ENCODE measurements around the gene TRPM1.
A peak's percentile ranks its signal among the peaks of the same experiment; 100 is the strongest.

TRPM1 gene

GRCh38 chr15:31049111-31049510 is 52.4 kb downstream of the TRPM1 start:
- DNase-seq (ENCODE audit: low spot score), result no peak

GRCh38 chr15:31047437-31047836 is 54.1 kb downstream of the TRPM1 start:
- no peak for DNase-seq (ENCODE audit: low spot score)

GRCh38 chr15:31046759-31047359 is 54.7 kb downstream of the TRPM1 start:
- no peak for DNase-seq (ENCODE audit: low spot score)

GRCh38 chr15:31045606-31046005 is 55.9 kb downstream of the TRPM1 start:
- DNase-seq (ENCODE audit: low spot score), result no peak

- DNase-seq (ENCODE audit: low spot score), result no peak
Measured at GRCh38 chr15:31042751-31043150, 58.8 kb downstream of the TRPM1 start.

- no peak for DNase-seq (ENCODE audit: low spot score)
Measured at GRCh38 chr15:31041610-31042009, 59.9 kb downstream of the TRPM1 start.

- DNase-seq (ENCODE audit: low spot score), result no peak
Measured at GRCh38 chr15:31040611-31041010, 60.9 kb downstream of the TRPM1 start.

GRCh38 chr15:31039961-31040360 is 61.6 kb downstream of the TRPM1 start:
- DNase-seq (ENCODE audit: low spot score), result no peak

GRCh38 chr15:31037731-31038477 is 63.6 kb downstream of the TRPM1 start:
- DNase-seq (ENCODE audit: low spot score), result no peak

GRCh38 chr15:31036783-31037182 is 64.7 kb downstream of the TRPM1 start:
- DNase-seq (ENCODE audit: low spot score), result no peak

- no peak for DNase-seq (ENCODE audit: low spot score)
Measured at GRCh38 chr15:31035610-31036009, 65.9 kb downstream of the TRPM1 start.

- no peak for DNase-seq (ENCODE audit: low spot score)
Measured at GRCh38 chr15:31034152-31034551, 67.4 kb downstream of the TRPM1 start.

GRCh38 chr15:31032961-31033371 is 68.6 kb downstream of the TRPM1 start:
- peak; percentile 7 for DNase-seq (ENCODE audit: low spot score)

GRCh38 chr15:31031471-31032067 is 70.0 kb downstream of the TRPM1 start:
- peak; percentile 67 for DNase-seq (ENCODE audit: low spot score)

GRCh38 chr15:31027910-31028578 is 73.5 kb downstream of the TRPM1 start:
- no peak for DNase-seq (ENCODE audit: low spot score)

GRCh38 chr15:31025996-31026395 is 75.5 kb downstream of the TRPM1 start:
- DNase-seq (ENCODE audit: low spot score), result no peak

- no peak for DNase-seq (ENCODE audit: low spot score)
Measured at GRCh38 chr15:31024979-31025378, 76.5 kb downstream of the TRPM1 start.

- DNase-seq (ENCODE audit: low spot score), result peak; percentile 69
Measured at GRCh38 chr15:31024330-31024729, 77.2 kb downstream of the TRPM1 start.

GRCh38 chr15:31023841-31024240 is 77.7 kb downstream of the TRPM1 start:
- DNase-seq (ENCODE audit: low spot score), result no peak

- no peak for DNase-seq (ENCODE audit: low spot score)
Measured at GRCh38 chr15:31021067-31021665, 80.4 kb downstream of the TRPM1 start.

GRCh38 chr15:31020542-31020941 is 81.0 kb downstream of the TRPM1 start:
- no peak for DNase-seq (ENCODE audit: low spot score)

GRCh38 chr15:31019986-31020385 is 81.5 kb downstream of the TRPM1 start:
- no peak for DNase-seq (ENCODE audit: low spot score)
